Activated naive CD4-positive, alpha-beta T cell treated with anti-CD3 and anti-CD28 coated beads, Interleukin-2, amount 10 ng/mL, durations not matched to agents 7 days and 5 days (primary cell): ENCODE measurements around the gene PIGU.

Source experiments
- CTCF ChIA-PET: fragments of 350-600 bp; sonication (Branson Sonifier 250); formaldehyde crosslinking; loops from one replicate; lab custom pipeline; 2021; ENCODE audit warnings: antibody characterized with exemption; lab: Charles Lee
- DNase-seq: peaks from one replicate; pipeline ENCODE4 v3.0.0-alpha.2; 2020
- H3K27ac Mint-ChIP-seq: one replicate; pipeline ENCODE4 v1.8.0; 2021; ENCODE audit warnings: mild to moderate bottlenecking, moderate library complexity, mixed read lengths
- H3K27me3 Mint-ChIP-seq: one replicate; pipeline ENCODE4 v1.8.0; 2021; ENCODE audit warnings: mild to moderate bottlenecking, mixed read lengths
- H3K36me3 Mint-ChIP-seq: one replicate; pipeline ENCODE4 v1.8.0; 2021; ENCODE audit warnings: mixed read lengths
- H3K4me1 Mint-ChIP-seq: one replicate; pipeline ENCODE4 v1.8.0; 2021; ENCODE audit warnings: mixed read lengths
- H3K4me3 Mint-ChIP-seq: one replicate; pipeline ENCODE4 v1.8.0; 2021; ENCODE audit warnings: mild to moderate bottlenecking, moderate library complexity, mixed read lengths
- H3K9me3 Mint-ChIP-seq: one replicate; pipeline ENCODE4 v1.8.0; 2021; ENCODE audit warnings: mixed read lengths

Gene PIGU

GRCh38 chr20:34511891-34512265 is 165.0 kb downstream of the PIGU start:
- no peak overlapping the region for H3K4me3 Mint-ChIP-seq
- H3K27me3 Mint-ChIP-seq = peaks cover 4% of the 10 kb centered on the region

GRCh38 chr20:34510575-34510974 is 166.3 kb downstream of the PIGU start:
- Mint-ChIP-seq H3K9me3 (no peaks in the 10 kb centered on the region), H3K27me3 (no peaks in the 10 kb centered on the region), H3K27ac (no peak overlapping the region), H3K4me1 (peaks cover 14% of the 10 kb centered on the region), H3K36me3 (peaks cover 18% of the 10 kb centered on the region), H3K4me3 (no peak overlapping the region)
- CTCF ChIA-PET = interaction anchor here (0.7 kb wide), 1 partner anchor 198 kb away, joined by 3 read pairs; no protein-coding TSS in a partner anchor
- DNase-seq = no peak

More at GRCh38 chr20:34511891-34512265, 165.0 kb downstream of the PIGU start:
- Mint-ChIP-seq H3K27ac (no peak overlapping the region), H3K4me1 (peaks cover 14% of the 10 kb centered on the region), H3K9me3 (no peaks in the 10 kb centered on the region), H3K36me3 (peaks cover 16% of the 10 kb centered on the region)
- CTCF ChIA-PET = interaction anchor here (1.3 to 1.5 kb wide), 2 partner anchors 199 to 321 kb away, joined by 4 to 6 read pairs; no protein-coding TSS in a partner anchor
- DNase-seq = no peak
